ENCODE results near the gene LILRB1. TPM values are rescaled to one million over a fixed set of nuclear protein-coding genes. Genes with fewer than 3 reads are reported as not detected.
"Not testable (repeated sequence)": the region's sequence is repeated elsewhere in the genome, so short reads cannot be mapped to it uniquely, and the experiment has no call there.

Gene LILRB1
- total RNA-seq, 1 experiment from 2014 or later: not detected

DNA sequence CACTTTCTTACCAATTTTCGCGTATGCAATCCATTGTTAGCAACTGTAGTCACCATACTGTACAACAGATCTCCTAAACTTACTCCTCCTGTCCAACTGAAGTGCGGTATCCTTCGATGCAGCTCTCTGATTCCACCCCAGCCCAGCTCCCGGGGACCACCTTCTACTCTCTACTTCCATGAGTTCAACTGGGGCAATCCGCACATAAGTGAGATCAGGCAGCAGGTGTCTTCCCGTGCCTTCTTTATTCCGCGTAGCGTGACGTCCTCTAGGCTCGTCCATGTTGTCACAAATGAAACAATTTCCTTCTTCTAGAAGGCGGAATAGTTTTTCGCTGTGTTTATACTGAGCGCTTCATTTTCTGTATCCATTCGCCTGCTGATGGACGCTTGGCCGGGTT, 8.4 kb downstream of the LILRB1 start:
- no TSS peak for BruUV-seq (replicated peaks)
- no peak overlapping the region for H3K4me3 Mint-ChIP-seq (ENCODE audit: low read depth, unreplicated experiment)
- intact Hi-C loops (cut with micrococcal nuclease; ENCODE audit: unreplicated experiment): no loop called here

DNA sequence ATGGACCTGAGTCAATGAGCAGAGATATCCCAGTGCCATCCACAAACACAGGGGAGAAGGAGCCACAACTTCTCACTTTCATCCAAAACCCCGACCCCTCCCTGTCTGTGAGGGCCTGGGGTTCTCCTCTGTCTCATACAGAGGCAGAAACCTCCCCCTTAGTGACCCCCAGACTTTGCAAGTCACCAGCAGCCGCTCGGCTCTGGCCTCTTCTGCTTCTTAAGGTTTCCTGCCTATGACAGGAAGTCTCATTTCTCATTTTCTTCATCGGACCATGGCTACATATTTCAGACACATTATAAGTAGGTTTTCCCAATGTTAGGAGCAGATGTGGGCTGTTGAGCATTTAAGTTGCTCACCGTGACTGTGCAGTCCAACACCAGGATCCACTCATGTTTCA, 12.7 kb downstream of the LILRB1 start:
- BruUV-seq (replicated peaks); CTCF ChIA-PET; H3K36me3 Mint-ChIP-seq (ENCODE audit: insufficient read depth, unreplicated experiment); H3K27ac Mint-ChIP-seq (ENCODE audit: unreplicated experiment); intact Hi-C loops (cut with micrococcal nuclease; ENCODE audit: unreplicated experiment); H3K4me3 Mint-ChIP-seq (ENCODE audit: low read depth, unreplicated experiment); DNase-seq; H3K9me3 Mint-ChIP-seq (ENCODE audit: low read depth, unreplicated experiment); H3K4me1 Mint-ChIP-seq (ENCODE audit: low read depth, unreplicated experiment): not testable (repeated sequence)
- peaks cover 73% of the 10 kb centered on the region for H3K27me3 Mint-ChIP-seq (ENCODE audit: unreplicated experiment)

More for the DNA sequence above, 8.4 kb downstream of the LILRB1 start:
- Mint-ChIP-seq H3K27me3 (ENCODE audit: unreplicated experiment) (peaks cover 77% of the 10 kb centered on the region), H3K9me3 (ENCODE audit: low read depth, unreplicated experiment) (no peaks in the 10 kb centered on the region), H3K4me1 (ENCODE audit: low read depth, unreplicated experiment) (no peaks in the 10 kb centered on the region), H3K27ac (ENCODE audit: unreplicated experiment) (no peak overlapping the region), H3K36me3 (ENCODE audit: insufficient read depth, unreplicated experiment) (no peaks in the 10 kb centered on the region)
- TF ChIP-seq, protein P1, sequence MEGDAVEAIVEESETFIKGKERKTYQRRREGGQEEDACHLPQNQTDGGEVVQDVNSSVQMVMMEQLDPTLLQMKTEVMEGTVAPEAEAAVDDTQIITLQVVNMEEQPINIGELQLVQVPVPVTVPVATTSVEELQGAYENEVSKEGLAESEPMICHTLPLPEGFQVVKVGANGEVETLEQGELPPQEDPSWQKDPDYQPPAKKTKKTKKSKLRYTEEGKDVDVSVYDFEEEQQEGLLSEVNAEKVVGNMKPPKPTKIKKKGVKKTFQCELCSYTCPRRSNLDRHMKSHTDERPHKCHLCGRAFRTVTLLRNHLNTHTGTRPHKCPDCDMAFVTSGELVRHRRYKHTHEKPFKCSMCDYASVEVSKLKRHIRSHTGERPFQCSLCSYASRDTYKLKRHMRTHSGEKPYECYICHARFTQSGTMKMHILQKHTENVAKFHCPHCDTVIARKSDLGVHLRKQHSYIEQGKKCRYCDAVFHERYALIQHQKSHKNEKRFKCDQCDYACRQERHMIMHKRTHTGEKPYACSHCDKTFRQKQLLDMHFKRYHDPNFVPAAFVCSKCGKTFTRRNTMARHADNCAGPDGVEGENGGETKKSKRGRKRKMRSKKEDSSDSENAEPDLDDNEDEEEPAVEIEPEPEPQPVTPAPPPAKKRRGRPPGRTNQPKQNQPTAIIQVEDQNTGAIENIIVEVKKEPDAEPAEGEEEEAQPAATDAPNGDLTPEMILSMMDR (IDR thresholded peaks at IDR 0.05; ENCODE audit: unreplicated experiment): no peak
- CTCF ChIA-PET: no interaction called here
- no peak for DNase-seq

DNA sequence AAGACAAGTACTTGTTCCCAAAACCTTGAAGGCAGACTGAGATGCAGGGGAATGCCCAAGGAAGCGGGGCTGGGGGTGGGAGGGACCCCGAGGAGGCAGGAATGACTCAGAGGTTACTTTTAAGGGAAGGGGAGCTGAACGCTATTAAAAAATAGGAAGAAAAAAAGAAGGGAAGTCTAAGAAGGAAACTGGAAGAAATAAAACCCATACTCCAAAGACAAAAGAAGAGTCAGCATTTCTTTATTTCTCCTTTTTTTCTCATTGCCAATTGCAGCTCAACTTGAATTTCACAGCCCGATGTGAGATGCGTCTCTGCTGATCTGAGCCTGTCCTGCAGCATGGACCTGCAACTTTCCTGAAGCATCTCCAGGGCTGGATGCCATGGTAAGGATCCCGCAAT, 13.3 kb downstream of the LILRB1 start:
- H3K36me3 Mint-ChIP-seq (ENCODE audit: insufficient read depth, unreplicated experiment); H3K9me3 Mint-ChIP-seq (ENCODE audit: low read depth, unreplicated experiment); H3K27ac Mint-ChIP-seq (ENCODE audit: unreplicated experiment); H3K4me1 Mint-ChIP-seq (ENCODE audit: low read depth, unreplicated experiment); intact Hi-C loops (cut with micrococcal nuclease; ENCODE audit: unreplicated experiment); H3K4me3 Mint-ChIP-seq (ENCODE audit: low read depth, unreplicated experiment); DNase-seq; BruUV-seq (replicated peaks): not testable (repeated sequence)
- H3K27me3 Mint-ChIP-seq (ENCODE audit: unreplicated experiment): peaks cover 73% of the 10 kb centered on the region
- CTCF ChIA-PET: interaction anchor here (0.6 kb wide), 1 partner anchor 164 kb away, joined by 3 read pairs; no protein-coding TSS in a partner anchor

DNA sequence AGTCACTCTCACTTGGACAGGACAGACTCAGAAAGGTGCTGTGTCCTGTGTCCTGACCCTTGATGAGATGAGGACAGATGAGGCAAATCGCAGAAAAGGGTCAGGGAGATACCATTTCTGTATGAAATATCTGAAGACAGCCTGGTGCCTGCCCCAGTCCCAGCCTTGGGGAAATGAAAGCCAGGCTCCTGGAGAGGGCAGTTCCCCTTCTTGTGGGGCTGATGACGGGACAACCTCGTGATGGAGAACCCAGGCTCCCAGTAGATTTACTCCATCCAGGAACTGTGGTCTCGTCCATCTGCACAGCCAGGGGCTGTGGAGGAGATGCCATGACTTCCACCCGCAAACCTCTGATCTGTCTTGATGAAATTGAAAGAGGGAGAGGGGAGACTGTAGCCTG, 13.8 kb downstream of the LILRB1 start:
- Mint-ChIP-seq H3K27me3 (ENCODE audit: unreplicated experiment) (peaks cover 75% of the 10 kb centered on the region), H3K36me3 (ENCODE audit: insufficient read depth, unreplicated experiment) (no peaks in the 10 kb centered on the region), H3K4me3 (ENCODE audit: low read depth, unreplicated experiment) (no peak overlapping the region), H3K9me3 (ENCODE audit: low read depth, unreplicated experiment) (no peaks in the 10 kb centered on the region), H3K4me1 (ENCODE audit: low read depth, unreplicated experiment) (no peaks in the 10 kb centered on the region), H3K27ac (ENCODE audit: unreplicated experiment) (no peak overlapping the region)
- DNase-seq: no peak
- intact Hi-C loops (cut with micrococcal nuclease; ENCODE audit: unreplicated experiment): no loop called here
- BruUV-seq (replicated peaks): no TSS peak
- TF ChIP-seq, protein P1 (IDR thresholded peaks at IDR 0.05; ENCODE audit: unreplicated experiment): no peak
- CTCF ChIA-PET: interaction anchor here (0.6 kb wide), 1 partner anchor 165 kb away, joined by 3 read pairs; no protein-coding TSS in a partner anchor

DNA sequence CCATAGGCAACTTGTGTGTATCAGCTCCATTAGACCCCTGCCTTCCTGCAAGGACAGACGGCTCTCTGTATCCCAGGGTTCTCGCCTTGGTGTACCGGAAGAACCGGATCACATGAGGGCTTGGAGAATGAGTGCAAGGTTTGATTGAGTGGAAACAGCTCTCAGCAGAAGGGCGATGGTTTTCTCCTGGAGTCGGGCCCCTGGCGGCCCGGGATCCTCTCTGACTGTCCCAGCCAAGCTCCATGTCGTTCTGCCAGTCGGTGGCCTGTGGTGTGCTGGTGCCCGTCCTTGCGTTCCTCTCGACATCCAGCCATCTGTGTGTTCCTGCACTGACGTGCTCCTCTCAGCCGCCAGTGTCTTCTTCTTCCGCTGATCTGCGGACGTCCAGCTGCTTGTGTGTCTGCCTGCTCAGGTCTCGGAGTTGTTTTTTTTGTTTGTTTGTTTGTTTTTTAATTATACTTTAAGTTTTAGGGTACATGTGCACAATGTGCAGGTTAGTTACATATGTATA, 16.1 kb downstream of the LILRB1 start:
- no TSS peak for BruUV-seq (replicated peaks)
- intact Hi-C loops (cut with micrococcal nuclease; ENCODE audit: unreplicated experiment): no loop called here
- H3K36me3 Mint-ChIP-seq (ENCODE audit: insufficient read depth, unreplicated experiment): no peaks in the 10 kb centered on the region
- no peak overlapping the region for H3K4me3 Mint-ChIP-seq (ENCODE audit: low read depth, unreplicated experiment)
- no peak for DNase-seq
- CTCF ChIA-PET: no interaction called here
- no peaks in the 10 kb centered on the region for H3K4me1 Mint-ChIP-seq (ENCODE audit: low read depth, unreplicated experiment)
- peaks cover 75% of the 10 kb centered on the region for H3K27me3 Mint-ChIP-seq (ENCODE audit: unreplicated experiment)
- H3K27ac Mint-ChIP-seq (ENCODE audit: unreplicated experiment): no peak overlapping the region
- no peaks in the 10 kb centered on the region for H3K9me3 Mint-ChIP-seq (ENCODE audit: low read depth, unreplicated experiment)
- TF ChIP-seq, protein P1 (IDR thresholded peaks at IDR 0.05; ENCODE audit: unreplicated experiment): no peak

All from Calu3 (cell line).